ENCODE measurements around the gene LSR. TPM values are rescaled to one million over a fixed set of nuclear protein-coding genes. Genes with fewer than 3 reads are reported as not detected.
A peak's percentile ranks its signal among the peaks of the same experiment; 100 is the strongest.

The LSR gene, protein sequence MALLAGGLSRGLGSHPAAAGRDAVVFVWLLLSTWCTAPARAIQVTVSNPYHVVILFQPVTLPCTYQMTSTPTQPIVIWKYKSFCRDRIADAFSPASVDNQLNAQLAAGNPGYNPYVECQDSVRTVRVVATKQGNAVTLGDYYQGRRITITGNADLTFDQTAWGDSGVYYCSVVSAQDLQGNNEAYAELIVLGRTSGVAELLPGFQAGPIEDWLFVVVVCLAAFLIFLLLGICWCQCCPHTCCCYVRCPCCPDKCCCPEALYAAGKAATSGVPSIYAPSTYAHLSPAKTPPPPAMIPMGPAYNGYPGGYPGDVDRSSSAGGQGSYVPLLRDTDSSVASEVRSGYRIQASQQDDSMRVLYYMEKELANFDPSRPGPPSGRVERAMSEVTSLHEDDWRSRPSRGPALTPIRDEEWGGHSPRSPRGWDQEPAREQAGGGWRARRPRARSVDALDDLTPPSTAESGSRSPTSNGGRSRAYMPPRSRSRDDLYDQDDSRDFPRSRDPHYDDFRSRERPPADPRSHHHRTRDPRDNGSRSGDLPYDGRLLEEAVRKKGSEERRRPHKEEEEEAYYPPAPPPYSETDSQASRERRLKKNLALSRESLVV
- 2.6 TPM for polyA plus RNA-seq (2013, experiment 1 of 2; ENCODE audit: insufficient read length)
- polyA plus RNA-seq (2013, experiment 2 of 2; ENCODE audit: insufficient read length): 2.1 TPM

DNA sequence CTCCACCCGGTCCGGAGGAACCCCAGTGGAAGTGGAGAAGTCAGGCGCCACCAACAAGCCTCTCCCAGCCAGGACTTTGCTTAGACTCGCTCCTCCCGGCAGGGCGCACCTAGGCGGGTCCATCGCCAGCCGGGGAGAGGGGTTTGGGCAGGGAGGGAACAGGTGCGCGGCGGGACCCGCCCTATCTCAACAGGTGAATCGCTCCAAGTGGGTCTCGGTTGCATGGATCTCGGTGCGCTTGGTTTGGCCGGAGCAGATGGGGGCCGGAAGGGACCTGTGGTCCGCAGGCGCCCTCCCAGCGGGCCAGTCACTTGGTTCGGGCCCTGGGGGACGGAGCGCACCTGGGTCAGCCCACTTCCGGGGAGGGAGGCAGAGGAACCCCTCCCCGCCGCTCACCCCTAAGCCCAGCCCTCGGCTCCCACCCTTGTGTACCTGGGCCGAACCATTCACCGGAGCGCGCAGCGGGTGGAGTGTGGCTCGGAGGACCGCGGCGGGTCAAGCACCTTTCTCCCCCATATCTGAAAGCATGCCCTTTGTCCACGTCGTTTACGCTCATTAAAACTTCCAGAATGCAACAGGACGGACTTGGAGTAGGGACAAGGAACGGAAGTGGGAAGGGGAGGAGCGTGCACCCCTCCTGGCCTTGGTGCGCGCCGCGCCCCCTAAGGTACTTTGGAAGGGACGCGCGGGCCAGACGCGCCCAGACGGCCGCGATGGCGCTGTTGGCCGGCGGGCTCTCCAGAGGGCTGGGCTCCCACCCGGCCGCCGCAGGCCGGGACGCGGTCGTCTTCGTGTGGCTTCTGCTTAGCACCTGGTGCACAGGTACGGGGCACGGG, at the start of gene LSR:
Gene LSR (plus strand): TSS at position 693 of the 836 bp plus-strand sequence. CDS start 21 bp downstream, at position 714.
- no peak for DNase-seq

DNA sequence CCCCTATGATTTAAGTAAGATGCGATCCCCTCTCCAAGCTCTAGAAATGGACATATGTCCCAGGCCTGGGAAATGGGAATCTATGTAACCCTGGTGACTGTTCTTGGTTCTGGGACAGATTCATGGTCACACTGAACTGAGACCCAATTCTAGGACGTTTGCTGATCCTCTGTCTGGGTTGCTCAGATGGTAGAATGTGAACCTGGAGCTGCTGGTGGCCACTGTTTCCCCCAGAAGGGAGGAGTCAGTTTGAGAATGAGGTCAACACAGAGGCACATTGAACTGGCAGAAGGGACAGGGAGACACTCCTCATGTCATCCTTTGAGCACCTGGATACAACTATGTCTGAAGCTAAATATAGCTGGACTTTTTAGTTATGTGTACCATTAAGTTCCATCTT, 49.3 kb upstream of the LSR start:
- DNase-seq: no peak

DNA sequence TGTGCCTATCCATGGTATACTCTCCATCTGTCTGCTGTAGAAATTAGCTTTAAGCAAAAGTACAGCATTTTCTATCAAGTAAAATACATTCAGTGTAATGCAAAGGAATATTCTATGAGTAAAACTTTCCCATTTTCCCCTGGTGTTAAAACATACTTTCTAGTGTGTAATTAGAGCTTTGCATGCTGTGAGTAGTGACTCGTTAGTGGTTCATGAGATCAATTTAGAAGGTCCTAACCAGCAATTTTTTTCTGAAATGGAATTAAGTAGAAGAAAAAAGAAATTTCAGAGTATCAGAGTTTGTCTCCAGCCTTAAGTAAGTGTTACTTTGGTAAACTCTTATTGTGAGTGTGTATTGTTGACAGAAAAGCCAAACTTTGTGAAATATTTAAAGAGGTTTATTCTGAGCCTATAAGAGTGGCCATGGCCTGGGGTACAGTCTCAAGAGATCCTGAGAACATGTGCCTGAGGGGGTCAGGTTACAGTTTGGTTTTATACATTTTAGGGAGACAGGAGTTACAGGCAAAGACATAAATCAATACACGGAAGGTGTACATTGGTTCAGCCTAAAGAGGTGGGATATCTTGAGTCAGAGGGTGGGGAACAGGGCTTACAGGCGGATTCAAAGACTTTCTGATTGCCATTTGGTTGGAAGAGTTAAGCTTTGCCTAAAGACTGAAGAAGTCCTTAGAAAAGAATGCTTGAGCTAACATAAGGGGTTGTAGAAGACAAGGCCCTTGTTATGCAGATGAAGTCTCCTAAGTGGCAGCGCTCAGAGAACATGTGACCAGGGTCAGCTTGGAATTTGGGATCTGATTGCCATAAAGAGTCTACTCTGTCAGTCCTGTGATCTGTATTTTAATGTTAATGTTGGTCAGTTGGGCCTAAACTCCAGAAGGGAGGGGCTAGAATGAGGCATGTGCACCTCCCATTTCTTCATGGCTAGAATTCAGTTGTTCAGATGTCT, 45.8 kb upstream of the LSR start:
- DNase-seq: no peak

DNA sequence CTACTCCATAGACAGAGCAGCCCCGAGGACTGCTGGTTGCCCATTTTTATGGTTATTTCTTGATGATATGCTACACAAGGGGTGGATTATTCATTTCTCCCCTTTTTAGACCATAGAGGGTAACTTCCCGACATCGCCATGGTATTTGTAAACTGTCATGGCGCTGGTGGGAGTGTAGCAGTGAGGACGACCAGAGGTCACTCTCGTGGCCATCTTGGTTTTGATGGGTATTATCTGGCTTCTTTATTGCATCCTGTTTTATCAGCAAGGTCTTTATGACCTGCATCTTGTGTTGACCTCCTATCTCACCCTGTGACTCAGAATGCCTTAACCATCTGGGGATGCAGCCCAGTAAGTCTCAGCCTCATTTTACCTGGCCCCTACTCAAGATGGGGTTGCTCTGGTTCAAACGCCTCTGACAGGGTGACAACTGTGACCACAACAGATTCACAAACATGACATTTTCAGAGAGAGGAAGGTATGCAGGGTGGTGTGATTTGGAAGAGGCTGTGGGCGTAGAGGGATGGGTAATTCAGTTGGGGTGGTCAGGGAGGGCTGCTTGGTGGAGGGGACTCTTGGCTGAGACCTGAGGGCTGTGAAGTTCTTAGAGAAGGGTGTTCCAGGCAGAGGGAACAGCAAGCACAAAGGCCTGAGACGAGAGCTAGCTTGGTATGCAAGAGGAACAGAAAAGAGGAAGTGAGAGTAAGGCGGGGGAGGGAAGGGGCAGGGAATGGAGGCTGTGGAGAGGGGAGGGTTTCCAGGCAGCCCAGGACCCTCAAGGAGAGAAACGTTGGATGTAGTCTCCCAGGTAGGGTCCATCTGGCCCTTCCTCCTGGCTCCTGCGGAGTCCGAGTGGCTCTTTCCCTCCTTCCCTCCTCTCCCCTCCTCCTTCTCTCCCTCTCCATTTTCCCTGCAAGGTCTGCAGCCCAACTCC, 43.7 kb upstream of the LSR start:
- DNase-seq: no peak

DNA sequence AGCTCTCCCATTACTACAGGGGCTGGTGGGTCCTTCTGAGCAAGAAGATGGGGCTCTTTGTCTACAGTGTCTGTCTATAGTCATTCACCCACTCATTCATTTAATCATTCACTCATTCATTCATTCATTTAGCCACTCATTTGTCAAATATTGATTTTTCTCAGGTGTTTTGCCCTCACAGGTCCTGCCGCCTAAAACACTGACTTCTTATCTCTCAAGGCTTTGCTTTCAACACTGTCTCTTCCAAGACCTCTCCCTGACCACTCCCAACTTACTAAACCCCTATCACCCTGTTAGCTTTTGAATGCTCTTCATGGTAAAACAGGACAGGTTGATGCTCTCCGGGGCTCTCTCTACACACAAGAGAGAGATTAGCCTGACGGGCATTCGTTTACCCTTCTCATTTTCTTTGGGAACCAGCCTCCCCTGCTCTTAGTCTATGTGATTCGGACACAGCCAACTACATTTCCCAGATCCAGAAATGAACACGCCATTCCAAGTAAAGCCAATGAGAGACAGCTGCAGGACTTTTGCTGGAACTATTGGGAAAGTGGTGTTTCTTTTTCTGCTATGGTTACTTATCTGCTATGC, 43.0 kb upstream of the LSR start:
- no peak for DNase-seq

DNA sequence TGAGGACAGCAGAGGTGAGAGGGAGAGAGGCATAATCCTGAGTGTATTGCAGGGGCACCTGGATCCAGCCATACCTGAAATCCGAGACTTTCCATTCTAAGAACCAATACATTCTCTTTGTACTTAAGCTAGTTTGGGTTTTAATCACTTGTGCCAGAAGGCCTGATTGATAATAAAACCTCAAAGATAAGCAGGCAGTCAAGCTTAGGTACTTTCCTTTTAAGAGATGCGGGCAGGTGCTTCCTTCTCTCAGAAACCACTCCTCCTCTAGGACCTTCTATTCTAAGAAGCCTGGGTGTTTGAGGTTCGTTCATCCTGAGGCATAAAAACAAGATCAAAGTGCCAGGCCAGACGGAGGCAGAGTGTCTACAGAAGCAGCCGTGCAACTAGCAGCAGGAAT, 42.4 kb upstream of the LSR start:
- DNase-seq: no peak

DNA sequence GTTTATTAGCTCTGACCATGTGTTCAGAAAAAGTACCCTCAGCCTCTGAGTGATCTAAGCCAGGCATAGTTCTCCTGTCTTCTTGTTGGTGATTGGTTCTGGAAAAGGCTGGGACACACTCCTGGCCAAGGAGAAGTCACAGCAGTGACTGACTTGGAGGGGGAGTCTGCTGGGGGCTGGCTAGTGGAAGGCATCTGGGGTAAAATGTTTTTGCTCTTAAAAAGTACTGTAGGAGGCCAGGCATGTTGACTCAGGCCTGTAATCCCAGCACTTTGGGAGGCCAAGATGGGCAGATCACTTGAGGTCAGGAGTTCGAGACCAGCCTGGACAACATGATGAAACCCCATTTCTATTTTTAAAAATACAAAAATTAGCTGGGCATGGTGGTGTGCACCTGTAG, 41.9 kb upstream of the LSR start:
- no peak for DNase-seq

DNA sequence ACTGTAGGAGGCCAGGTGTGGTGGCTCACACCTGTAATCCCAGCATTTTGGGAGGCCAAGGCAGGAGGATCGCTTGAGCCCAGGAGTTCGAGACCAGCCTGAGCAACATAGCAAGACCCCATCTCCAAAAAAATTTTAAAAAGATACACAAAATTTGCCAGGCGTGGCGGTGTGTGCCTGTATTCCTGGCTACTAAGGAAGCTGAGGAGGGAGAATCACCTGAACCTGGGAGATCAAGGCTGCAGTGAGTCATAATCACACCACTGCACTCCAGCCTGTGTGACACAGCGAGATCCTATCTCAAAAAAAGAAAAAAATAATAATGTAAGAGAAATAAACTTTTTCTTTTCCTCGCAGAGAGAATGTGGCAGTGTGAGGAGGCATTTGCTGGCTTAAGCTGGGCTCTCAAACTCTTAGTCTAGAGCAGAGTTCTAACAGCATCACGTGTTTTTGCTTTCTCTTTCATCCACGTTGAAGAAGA, 41.4 kb upstream of the LSR start:
- DNase-seq: no peak

DNA sequence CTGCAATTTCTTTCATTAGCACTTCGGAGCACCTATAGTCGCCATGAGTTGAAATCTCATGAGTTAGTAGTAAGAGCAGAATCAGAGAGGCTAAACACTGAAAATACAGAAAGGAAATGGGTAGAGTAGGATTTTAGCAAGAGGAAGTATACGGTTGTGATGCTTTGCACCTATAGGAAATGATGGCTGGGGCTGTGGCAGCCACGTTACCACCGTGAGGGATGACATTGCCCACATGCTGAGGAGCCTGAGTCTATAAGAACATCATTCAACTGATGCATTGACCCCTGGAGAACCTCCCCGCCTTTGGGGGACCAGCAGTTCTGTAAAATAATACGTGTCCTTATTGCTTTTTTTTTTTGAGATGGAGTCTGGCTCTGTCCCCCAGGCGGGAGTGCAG, 40.7 kb upstream of the LSR start:
- no peak for DNase-seq

DNA sequence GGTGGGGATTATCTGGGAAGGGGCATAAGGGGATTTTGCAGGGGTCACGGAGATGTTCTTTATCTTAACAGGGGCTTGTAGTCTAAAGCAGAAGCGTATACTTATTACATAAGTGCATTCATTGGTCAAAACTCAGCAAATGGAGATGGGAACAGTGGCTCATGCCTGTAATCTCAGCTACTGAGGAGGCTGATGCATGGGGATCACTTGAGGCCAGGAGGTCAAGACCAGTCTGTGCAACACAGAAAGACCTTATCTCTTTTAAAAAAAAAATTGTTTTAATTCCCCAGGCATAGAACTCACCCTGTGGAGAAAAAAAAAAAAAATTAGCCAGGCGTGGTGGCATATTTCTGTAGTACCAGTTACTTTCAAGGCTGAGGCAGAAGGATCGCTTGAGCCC, 39.2 kb upstream of the LSR start:
- no peak for DNase-seq

DNA sequence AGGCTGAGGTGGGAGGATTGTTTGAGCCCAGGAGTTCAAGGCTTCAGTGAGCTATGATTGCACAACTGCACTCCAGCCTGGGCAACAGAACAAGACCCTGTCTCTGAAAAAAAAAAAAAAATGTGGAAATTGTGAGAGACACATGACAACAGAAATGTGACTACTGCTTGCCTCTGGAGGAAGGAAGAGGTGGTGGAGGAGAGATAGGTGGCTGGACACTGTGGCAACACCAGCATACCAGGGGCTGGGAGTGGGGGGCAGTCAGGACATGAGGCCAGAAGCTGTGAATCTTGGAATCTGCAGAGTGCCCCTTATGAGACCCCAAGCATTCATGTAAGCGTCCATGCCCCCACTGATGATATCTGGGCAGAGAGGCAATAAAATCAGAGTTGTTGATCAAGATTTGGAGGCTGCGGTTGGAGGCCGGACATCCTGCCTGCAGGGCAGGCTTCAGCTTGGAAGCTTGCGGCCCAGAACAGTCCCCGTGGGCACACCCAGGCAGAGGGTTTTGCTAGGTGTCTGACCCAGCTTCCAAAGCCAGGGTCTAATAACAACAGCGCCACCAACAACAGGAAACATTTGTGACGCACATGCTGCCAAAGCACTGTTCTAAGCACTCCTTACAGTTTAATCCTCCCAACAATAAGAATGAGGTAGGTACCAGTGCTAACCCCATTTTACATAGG, 37.1 kb upstream of the LSR start:
- no peak for DNase-seq

DNA sequence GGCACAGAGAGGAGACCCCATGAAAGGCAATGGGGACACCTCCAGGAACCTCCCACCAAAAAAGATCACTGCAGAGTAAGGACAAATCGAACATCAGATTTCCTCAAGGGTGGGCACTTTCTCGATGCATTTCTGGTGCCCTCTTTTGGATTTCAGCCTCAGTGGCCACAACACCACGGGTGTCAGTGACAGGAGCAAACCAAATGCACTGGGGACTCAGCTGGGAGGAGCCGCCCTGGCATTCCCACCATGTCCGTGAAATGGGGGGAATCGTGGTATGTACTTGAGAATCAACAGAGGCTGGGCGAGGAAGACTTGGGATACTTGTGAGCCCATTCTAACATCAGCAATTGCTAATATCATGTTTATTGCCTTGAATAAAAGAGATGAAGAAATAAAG, 36.6 kb upstream of the LSR start:
- DNase-seq: no peak

DNA sequence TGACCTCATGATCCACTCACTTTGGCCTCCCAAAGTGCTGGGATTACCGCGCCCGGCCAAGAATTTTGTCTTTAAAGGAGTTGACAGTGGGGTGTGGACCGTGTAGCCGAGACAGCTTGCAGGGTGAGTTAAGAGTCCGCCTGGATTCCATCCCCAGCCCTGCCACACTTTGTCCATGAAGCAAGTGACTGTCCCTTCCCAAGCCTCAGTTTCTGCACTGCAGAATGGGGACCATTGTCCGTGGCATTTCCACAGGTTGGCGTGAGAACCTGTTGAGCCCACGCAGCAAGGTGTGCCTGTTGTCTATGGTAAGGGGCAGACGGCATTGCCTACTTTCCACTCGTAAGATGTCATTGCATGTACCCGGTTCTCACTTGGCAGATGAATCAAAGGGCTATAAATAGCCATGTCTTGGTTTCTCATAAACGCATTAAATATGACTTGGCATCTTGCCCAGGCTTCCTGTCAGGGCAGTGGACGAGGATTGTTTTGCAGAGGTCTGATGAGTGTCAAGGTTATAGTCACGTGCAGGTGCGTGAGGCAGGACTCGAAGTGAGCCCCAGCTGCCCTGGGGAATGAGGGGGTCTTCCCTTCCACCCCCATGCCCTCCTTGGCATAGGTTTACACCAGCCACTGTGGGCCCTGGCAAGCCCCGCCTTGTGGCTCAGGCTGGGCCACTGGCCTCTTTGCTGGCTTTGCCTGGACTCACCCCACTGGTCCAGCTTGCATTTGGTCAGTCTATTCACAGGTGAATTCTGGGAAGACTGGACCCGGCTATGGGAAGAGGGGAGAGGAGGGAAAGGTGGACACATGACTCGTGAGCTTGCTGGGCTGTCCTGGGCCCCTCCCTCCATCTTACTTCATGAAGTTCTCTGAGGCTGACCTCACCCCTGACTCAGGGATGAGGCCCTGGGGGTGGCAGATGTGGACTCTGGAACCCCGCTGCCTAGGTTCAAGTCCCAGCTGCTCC, 34.9 kb upstream of the LSR start:
- DNase-seq: peak; percentile 76

DNA sequence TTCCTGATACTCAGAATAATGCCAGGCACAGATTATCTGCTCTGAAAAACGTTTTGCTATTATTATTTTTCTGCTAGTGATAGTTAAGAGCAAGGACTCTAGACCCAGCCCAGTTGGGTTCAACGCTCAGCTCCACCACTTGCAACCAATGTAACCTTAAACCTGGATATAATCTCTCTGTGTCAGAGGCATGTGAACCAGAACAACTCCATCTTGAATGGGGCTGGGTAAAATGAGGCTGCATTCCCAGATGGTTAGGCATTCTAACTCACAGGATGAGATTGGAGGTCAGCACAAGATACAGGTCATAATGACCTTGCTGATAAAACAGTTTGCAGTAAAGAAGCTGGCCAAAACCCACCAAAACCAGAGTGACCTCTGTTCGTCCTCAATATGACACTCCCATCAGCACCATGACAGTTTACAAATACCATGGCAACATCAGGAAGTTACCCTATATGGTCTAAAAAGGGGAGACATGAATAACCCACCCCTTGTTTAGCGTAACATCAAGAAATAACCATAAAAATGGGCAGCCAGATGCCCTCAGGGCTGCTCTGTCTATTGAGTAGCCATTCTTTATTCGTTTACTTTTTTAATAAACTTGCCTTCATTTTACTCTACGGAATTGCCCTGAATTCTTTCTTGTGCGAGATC, 33.9 kb upstream of the LSR start:
- no peak for DNase-seq

DNA sequence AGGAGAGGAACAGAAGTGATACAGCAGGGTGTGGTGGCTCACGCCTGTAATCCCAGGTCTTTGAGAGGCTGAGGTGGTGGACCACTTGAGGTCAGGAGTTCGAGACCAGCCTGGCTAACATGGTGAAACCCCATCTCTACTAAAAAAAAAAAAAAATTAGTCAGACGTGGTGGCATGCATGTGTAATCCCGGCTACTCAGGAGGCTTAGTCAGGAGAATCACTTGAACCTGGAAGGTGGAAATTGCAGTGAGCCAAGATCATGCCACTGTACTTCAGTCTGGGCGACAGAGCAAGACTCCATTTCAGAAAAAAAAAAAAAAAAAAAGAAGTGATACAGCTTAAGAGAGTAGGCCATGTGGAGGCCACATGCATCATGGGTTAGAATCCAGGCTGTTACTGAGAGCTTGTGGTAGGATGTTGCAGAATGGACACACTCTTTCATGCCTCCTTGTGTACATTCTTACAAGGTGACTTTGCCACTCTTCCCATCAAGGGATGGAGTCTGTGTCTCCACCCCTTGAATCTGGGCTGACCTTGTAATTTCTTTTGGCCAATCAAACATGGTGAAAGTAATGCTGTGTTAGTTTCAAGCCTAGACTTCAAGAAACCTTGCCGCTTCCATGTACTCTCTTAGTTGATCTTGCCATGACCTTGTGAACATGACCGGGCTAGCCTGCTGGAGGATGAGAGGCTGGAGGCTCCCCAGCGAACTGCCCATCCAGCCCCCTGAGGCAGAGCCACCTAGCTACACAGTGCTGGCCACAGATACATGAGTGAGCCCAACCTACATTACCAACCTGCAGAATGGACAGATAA, 32.6 kb upstream of the LSR start:
- DNase-seq: no peak

DNA sequence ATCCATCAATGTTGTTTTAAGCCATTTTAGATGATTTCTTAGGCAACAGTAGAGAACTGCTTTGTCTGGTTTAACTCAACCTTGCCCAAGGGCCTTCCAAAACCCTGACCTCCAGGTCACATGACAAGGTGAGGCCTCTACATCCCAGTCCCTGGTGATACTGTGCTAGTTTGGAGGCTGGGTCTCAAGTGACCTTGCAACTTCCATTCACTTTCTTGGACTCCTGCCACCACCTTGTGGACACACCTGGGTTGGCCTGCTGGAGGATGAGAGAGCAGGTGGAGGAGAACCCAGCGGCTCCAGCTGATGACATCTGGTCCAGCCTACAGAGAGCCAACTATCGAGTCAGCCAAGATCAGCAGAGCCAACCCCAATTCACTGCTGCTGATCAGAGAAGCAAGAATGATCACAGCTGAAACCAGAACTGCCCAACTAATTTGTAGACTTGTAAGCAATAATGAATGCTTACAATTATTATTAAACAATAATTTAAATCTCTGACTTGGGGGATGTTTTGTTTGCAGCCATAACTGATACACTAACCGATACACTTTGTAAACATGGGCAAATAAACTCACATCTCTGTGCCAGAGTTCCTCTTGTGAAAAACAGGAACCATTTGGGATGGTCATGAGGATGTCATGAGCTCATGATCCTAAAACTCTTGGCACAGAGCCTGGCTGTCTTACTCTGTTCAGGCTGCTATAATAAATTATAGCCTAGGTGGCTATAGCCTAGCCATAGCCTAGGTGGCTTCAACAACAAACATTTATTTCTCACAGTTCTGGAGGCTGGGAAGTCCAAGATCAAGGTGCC, 31.8 kb upstream of the LSR start:
- DNase-seq: no peak
